OCI-LY7 (cell line): ENCODE data around the gene ZNF445. TPM values are rescaled to one million over a fixed set of nuclear protein-coding genes. Genes with fewer than 3 reads are reported as not detected.
A peak's percentile ranks its signal among the peaks of the same experiment; 100 is the strongest.

Source experiments
- BruUV-seq: library from RNA; stranded (reverse); fragments of 400-500 nt; replicated peaks from 2 replicates; lab custom pipeline; 2021; lab: Mats Ljungman, UMichigan
- CTCF ChIA-PET: fragments of 300-600 bp; sonication (Branson Sonifier 250); formaldehyde crosslinking; loops from one replicate; lab custom pipeline; 2022; ENCODE audit warnings: antibody characterized with exemption; ENCODE audit not compliant: unreplicated experiment; lab: Charles Lee
- POLR2A ChIA-PET: fragments of 300-600 bp; sonication (Branson Sonifier 250); formaldehyde crosslinking; loops from one replicate; lab custom pipeline; 2022; ENCODE audit warnings: antibody characterized with exemption; lab: Charles Lee
- DNase-seq: peaks from one replicate; pipeline ENCODE4 v3.0.0-alpha.2; 2015; ENCODE audit warnings: low spot score
- H2AFZ ChIP-seq: fragments of 200-600 bp; sonication (generic), shearing (Covaris generic); 2 replicates; pipeline ENCODE4 v1.6.1; 2014; ENCODE audit warnings: mild to moderate bottlenecking, antibody characterized with exemption, low read length, moderate library complexity
- H3K27ac ChIP-seq: fragments of 200-600 bp; sonication (generic); 2 replicates; pipeline ENCODE4 v1.5.1; 2014; ENCODE audit warnings: mixed run types, low read depth, mild to moderate bottlenecking, moderate library complexity, low read length, inconsistent platforms; ENCODE audit not compliant: poor library complexity, severe bottlenecking
- H3K36me3 ChIP-seq: fragments of 200-600 bp; sonication (generic); 2 replicates; pipeline ENCODE4 v1.6.1; 2014; ENCODE audit warnings: mild to moderate bottlenecking, antibody characterized with exemption, low read length, moderate library complexity, mixed read lengths; ENCODE audit not compliant: insufficient read depth
- H3K4me1 ChIP-seq: fragments of 200-600 bp; sonication (generic); 2 replicates; pipeline ENCODE4 v1.5.1; 2014; ENCODE audit warnings: mild to moderate bottlenecking, low read length; ENCODE audit not compliant: insufficient read depth, poor library complexity, severe bottlenecking
- H3K4me2 ChIP-seq: fragments of 200-600 bp; sonication (generic); 2 replicates; pipeline ENCODE4 v1.6.1; 2014; ENCODE audit warnings: mild to moderate bottlenecking, low read length
- H3K4me3 ChIP-seq: fragments of 200-600 bp; sonication (generic); 2 replicates; pipeline ENCODE4 v1.5.1; 2014; ENCODE audit warnings: mild to moderate bottlenecking, low read depth, low read length; ENCODE audit not compliant: poor library complexity, severe bottlenecking
- H3K79me2 ChIP-seq: fragments of 200-600 bp; sonication (generic); 2 replicates; pipeline ENCODE4 v1.6.1; 2016; ENCODE audit warnings: low read depth, mild to moderate bottlenecking, low read length, moderate library complexity, mixed read lengths; ENCODE audit not compliant: insufficient read depth
- H3K9me2 ChIP-seq: fragments of 200-600 bp; sonication (generic); 2 replicates; pipeline ENCODE4 v1.6.1; 2016; ENCODE audit warnings: mild to moderate bottlenecking, low read length, mixed read lengths; ENCODE audit not compliant: insufficient read depth
- H3K9me3 ChIP-seq: fragments of 200-600 bp; sonication (generic); 2 replicates; pipeline ENCODE4 v1.6.1; 2014; ENCODE audit warnings: mild to moderate bottlenecking, mixed run types, low read length, mixed read lengths
- H4K20me1 ChIP-seq: fragments of 200-600 bp; sonication (generic); 2 replicates; pipeline ENCODE4 v1.6.1; 2014; ENCODE audit warnings: mild to moderate bottlenecking, antibody characterized with exemption, low read length, moderate library complexity, mixed read lengths; ENCODE audit not compliant: insufficient read depth
- EZH2phosphoT487 ChIP-seq: fragments of 200-600 bp; sonication (generic); IDR thresholded peaks from 2 replicates; pipeline ENCODE4 v1.6.1; 2018; ENCODE audit warnings: low read depth, borderline replicate concordance, mild to moderate bottlenecking, mixed run types, antibody characterized with exemption, low read length, moderate library complexity, mixed read lengths
- intact Hi-C: fragments of 100-400 bp; cut with micrococcal nuclease; formaldehyde crosslinking; loops from one replicate; pipeline ENCODE4 v1.10.0; 2022; ENCODE audit not compliant: unreplicated experiment
- total RNA-seq, 2 experiments: library from RNA; depleted of rRNA in 1 of 2; stranded (reverse); fragments of >200 nt in 1 of 2; shearing (Covaris generic) in 1 of 2; gene quantifications; 2 replicates each; pipeline ENCODE4 v1.2.3, GENCODE V29; 2014 to 2022
- TF ChIP-seq, protein P1 (sequence below): fragments of 200-600 bp; sonication (generic); conservative IDR thresholded peaks from 2 replicates; pipeline ENCODE4 v1.5.1; 2014; ENCODE audit warnings: mild to moderate bottlenecking, antibody characterized with exemption, low read length, moderate library complexity, mixed read lengths

The ZNF445 gene
- total RNA-seq, 2 experiments from 2014 or later: 3.4 to 11.7 TPM

DNA sequence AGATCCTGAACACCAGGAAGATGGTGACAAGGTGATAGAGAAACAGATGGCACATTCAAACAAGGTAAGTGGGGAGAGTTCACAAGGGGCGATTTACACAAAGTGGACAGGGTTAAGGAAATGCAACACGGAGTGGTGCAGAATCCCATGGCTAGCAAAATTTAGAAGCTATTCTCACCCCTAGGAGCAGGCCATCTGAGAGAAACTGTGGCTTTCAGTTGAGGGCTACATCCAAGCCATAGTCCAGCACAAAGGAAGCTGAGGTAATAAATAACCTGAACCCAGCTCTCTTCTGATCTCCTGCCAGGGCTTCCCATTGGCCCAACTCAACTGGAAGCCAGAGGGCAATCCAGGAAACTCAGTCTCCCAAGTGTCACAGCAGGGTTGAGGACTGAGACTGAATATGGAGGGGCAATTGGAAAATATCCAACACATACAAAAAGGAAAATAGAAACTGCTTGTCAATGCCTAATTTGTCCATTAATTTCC lies 1.2 kb upstream of the ZNF445 start:
- Histone ChIP-seq H3K27ac (no peak overlapping the region), H4K20me1 (no peaks in the 10 kb centered on the region), H3K4me3 (no peak overlapping the region), H3K4me1 (peaks cover 7% of the 10 kb centered on the region), H3K9me3 (no peaks in the 10 kb centered on the region), H3K36me3 (no peaks in the 10 kb centered on the region), H3K4me2 (no peak overlapping the region), H2AFZ (no peak overlapping the region), H3K79me2 (peaks cover 9% of the 10 kb centered on the region; the same call in 1 of the 2 replicates), H3K9me2 (no peaks in the 10 kb centered on the region)
- CTCF ChIA-PET: no interaction called here
- POLR2A ChIA-PET: interaction anchor here (1.3 kb wide), 1 partner anchor 13 kb away, joined by 3 read pairs; no protein-coding TSS in a partner anchor
- DNase-seq: no peak
- intact Hi-C loops: no loop called here
- BruUV-seq: no TSS peak
- no peak for TF ChIP-seq EZH2phosphoT487
- TF ChIP-seq, protein P1, sequence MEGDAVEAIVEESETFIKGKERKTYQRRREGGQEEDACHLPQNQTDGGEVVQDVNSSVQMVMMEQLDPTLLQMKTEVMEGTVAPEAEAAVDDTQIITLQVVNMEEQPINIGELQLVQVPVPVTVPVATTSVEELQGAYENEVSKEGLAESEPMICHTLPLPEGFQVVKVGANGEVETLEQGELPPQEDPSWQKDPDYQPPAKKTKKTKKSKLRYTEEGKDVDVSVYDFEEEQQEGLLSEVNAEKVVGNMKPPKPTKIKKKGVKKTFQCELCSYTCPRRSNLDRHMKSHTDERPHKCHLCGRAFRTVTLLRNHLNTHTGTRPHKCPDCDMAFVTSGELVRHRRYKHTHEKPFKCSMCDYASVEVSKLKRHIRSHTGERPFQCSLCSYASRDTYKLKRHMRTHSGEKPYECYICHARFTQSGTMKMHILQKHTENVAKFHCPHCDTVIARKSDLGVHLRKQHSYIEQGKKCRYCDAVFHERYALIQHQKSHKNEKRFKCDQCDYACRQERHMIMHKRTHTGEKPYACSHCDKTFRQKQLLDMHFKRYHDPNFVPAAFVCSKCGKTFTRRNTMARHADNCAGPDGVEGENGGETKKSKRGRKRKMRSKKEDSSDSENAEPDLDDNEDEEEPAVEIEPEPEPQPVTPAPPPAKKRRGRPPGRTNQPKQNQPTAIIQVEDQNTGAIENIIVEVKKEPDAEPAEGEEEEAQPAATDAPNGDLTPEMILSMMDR: no peak

DNA sequence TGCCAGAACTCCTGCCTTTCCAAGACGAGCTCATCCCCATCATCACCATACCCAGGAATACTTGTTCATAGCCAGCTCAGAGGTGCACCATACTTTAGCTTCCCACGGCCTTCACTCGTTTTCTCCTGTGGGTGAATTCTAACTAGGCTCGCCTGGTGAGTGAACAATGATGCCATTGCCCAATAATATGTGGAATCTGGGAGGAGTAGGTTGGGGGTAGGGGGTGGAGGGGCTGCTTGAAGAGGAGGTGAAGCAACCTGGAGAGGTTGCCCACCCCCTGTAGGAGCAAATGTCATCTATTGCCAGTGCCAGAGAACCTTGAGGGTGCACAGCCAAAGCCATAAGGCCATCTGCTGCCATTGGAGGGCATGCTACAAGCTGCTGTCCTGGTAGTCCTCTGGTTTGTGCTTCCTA lies 592 bp upstream of the ZNF445 start:
- H4K20me1 ChIP-seq: no peaks in the 10 kb centered on the region
- CTCF ChIA-PET: interaction anchor here (0.6 kb wide), 1 partner anchor 283 kb away, joined by 3 read pairs; the partner anchor contains the start of gene KIAA1143
- no peaks in the 10 kb centered on the region for H3K36me3 ChIP-seq
- H3K4me2 ChIP-seq: peak overlapping the region; percentile 81; the same call in 1 of the 2 replicates
- peaks cover 7% of the 10 kb centered on the region for H3K4me1 ChIP-seq
- intact Hi-C loops: no loop called here
- peak overlapping the region; percentile 73 for H3K4me3 ChIP-seq
- TF ChIP-seq, protein P1: no peak
- BruUV-seq: no TSS peak
- POLR2A ChIA-PET: interaction anchor here (0.5 to 1.3 kb wide), 2 partner anchors 14 to 1171 kb away, joined by 3 to 5 read pairs; no protein-coding TSS in a partner anchor
- peaks cover 9% of the 10 kb centered on the region; the same call in 1 of the 2 replicates for H3K79me2 ChIP-seq
- H3K9me3 ChIP-seq: no peaks in the 10 kb centered on the region
- no peak for DNase-seq
- peak overlapping the region; percentile 75 for H2AFZ ChIP-seq
- H3K27ac ChIP-seq: no peak overlapping the region
- no peaks in the 10 kb centered on the region for H3K9me2 ChIP-seq

DNA sequence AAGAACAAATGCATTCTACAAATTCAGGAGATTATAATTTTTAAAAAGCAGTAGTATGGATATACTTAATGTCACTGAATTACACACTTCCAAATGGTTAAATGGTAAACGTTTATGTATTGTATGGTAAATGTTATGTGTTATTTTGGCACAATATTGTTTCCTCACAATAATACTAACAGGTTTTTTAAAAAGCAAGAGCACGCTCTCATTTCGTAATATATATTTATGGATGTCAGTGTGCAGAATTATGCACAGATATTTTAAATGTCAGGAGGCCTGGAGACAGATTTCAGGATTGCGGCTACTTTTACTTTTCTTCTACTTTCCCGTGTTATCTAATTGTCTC lies 533 bp downstream of the ZNF445 start:
- BruUV-seq: TSS peak; percentile 72
- CTCF ChIA-PET: no interaction called here
- H3K27ac ChIP-seq: no peak overlapping the region

More for the DNA sequence above, 533 bp downstream of the ZNF445 start:
- H4K20me1 ChIP-seq: no peaks in the 10 kb centered on the region
- H3K9me2 ChIP-seq: no peaks in the 10 kb centered on the region
- intact Hi-C loops: loop anchor here (2.0 kb wide), 1 partner anchor 34 kb away; no protein-coding TSS in a partner anchor
- H3K79me2 ChIP-seq: peaks cover 9% of the 10 kb centered on the region; the same call in 1 of the 2 replicates
- H3K4me1 ChIP-seq: peaks cover 13% of the 10 kb centered on the region
- POLR2A ChIA-PET: interaction anchor here (0.7 kb wide), 2 partner anchors 68 to 592 kb away, joined by 3 read pairs; no protein-coding TSS in a partner anchor
- no peak for DNase-seq
- no peak for TF ChIP-seq EZH2phosphoT487
- TF ChIP-seq, protein P1: no peak
- peak overlapping the region; percentile 75 for H2AFZ ChIP-seq
- H3K36me3 ChIP-seq: no peaks in the 10 kb centered on the region
- H3K9me3 ChIP-seq: no peaks in the 10 kb centered on the region
- peak overlapping the region; percentile 81 for H3K4me2 ChIP-seq
- peak overlapping the region; percentile 73 for H3K4me3 ChIP-seq
